Measurements from ENCODE around the gene EDC3. TPM values are rescaled to one million over a fixed set of nuclear protein-coding genes. Genes with fewer than 3 reads are reported as not detected.

The EDC3 gene
- total and polyA plus RNA-seq, 2 of the 4 experiments (the other 2 are of a cell fraction) = 16.8 to 38.0 TPM

- intact Hi-C loops (cut with micrococcal nuclease) = no loop called here
- H2AK5ac ChIP-seq (ENCODE audit: low read depth, low read length) = no peak overlapping the region
- H3K23ac ChIP-seq (ENCODE audit: low read depth, low read length) = no peak overlapping the region
- no peak overlapping the region for H4K5ac ChIP-seq (ENCODE audit: low read depth, low read length)
- no peak overlapping the region for H3K18ac ChIP-seq (ENCODE audit: low read depth, low read length)
- TF ChIP-seq CHD1 (IDR thresholded peaks at IDR 0.05; ENCODE audit: low read depth, low read length) (no peak), NFE2L2 (IDR thresholded peaks at IDR 0.05; ENCODE audit: low read depth, low read length) (no peak), FOS (IDR thresholded peaks at IDR 0.05; ENCODE audit: low read depth, low read length) (no peak), CEBPB (IDR thresholded peaks at IDR 0.05; ENCODE audit: low read depth, low read length) (no peak), POLR2A (IDR thresholded peaks at IDR 0.05; ENCODE audit: low read depth, low read length) (no peak), SMC3 (IDR thresholded peaks at IDR 0.05; ENCODE audit: low read depth, low read length) (no peak), MAZ (IDR thresholded peaks at IDR 0.05; ENCODE audit: borderline replicate concordance, low read depth, low read length) (no peak), RAD21 (IDR thresholded peaks at IDR 0.05; ENCODE audit: low read length) (no peak), MAFK (IDR thresholded peaks at IDR 0.05; ENCODE audit: low read depth, low read length) (no peak), ELK1 (IDR thresholded peaks at IDR 0.05; ENCODE audit: borderline replicate concordance, low read depth, low read length) (no peak), CTCF (conservative IDR thresholded peaks at IDR 0.05; ENCODE audit: low read depth, low read length) (no peak), BHLHE40 (IDR thresholded peaks at IDR 0.05; ENCODE audit: low read depth, low read length) (no peak), RFX5 (IDR thresholded peaks at IDR 0.05; ENCODE audit: low read depth, low read length) (no peak), RCOR1 (IDR thresholded peaks at IDR 0.05; ENCODE audit: insufficient replicate concordance, low read length) (no peak), USF2 (IDR thresholded peaks at IDR 0.05; ENCODE audit: low read depth, low read length) (no peak), MXI1 (IDR thresholded peaks at IDR 0.05; ENCODE audit: borderline replicate concordance, low read depth, low read length) (no peak)
- H2BK5ac ChIP-seq (ENCODE audit: low read depth, low read length, poor library complexity, severe bottlenecking) = no peak overlapping the region
- no peak overlapping the region for H3K4me2 ChIP-seq (ENCODE audit: low read depth, low read length)
- H2AFZ ChIP-seq (replicated peaks; ENCODE audit: low read length, poor library complexity) = no peak overlapping the region
- 100% methylated on average over 1 of the region's 2 CpGs; no CpG with 5 or more reads in 1 of the 2 experiments for WGBS, 2 experiments (ENCODE audit: extremely low coverage in 2 of 2, insufficient read length in 1 of 2)
- H2AK9ac ChIP-seq (replicated peaks; ENCODE audit: low read depth, low read length, poor library complexity) = no peak overlapping the region
- ChIA-PET CTCF (interaction anchor here (0.6 to 2.4 kb wide), 2 partner anchors 136 to 976 kb away, joined by 3 to 21 read pairs; no protein-coding TSS in a partner anchor), POLR2A (ENCODE audit: unreplicated experiment) (no interaction called here)
- dilution Hi-C loops (cut with HindIII; ENCODE audit: low sequenced_read_pairs, unreplicated experiment) = no loop called here
- H3K4me3 ChIP-seq (ENCODE audit: insufficient read depth, low read depth, low read length) = no peak overlapping the region
- H3K36me3 ChIP-seq (ENCODE audit: control insufficient read depth, insufficient read depth, low read length) = peaks cover 64% of the 10 kb centered on the region
- no peak overlapping the region for H3K27ac ChIP-seq (ENCODE audit: insufficient read depth, low read length)
- H3K9ac ChIP-seq (ENCODE audit: low read depth, low read length) = no peak overlapping the region
- H3K9me1 ChIP-seq (ENCODE audit: insufficient read depth, low read length) = no peaks in the 10 kb centered on the region
- no peak overlapping the region for H2BK120ac ChIP-seq (ENCODE audit: low read depth, low read length)
- H3K27me3 ChIP-seq (ENCODE audit: control insufficient read depth, insufficient read depth, low read length) = no peaks in the 10 kb centered on the region
- in situ Hi-C loops (cut with MboI; ENCODE audit: low sequenced_read_pairs) = no loop called here
- no peak overlapping the region for H4K8ac ChIP-seq (ENCODE audit: low read depth in 2 of 2, low read length in 2 of 2)
- no TSS peak for BruUV-seq (replicated peaks)
- no peak overlapping the region for H3K56ac ChIP-seq (ENCODE audit: extremely low read depth, insufficient read depth, low read length)
- no peak overlapping the region for H2BK20ac ChIP-seq (ENCODE audit: low read depth, low read length)
- H3K9me3 ChIP-seq (ENCODE audit: control insufficient read depth, insufficient read depth, low read length) = no peaks in the 10 kb centered on the region
- DNase-seq (no peak), ATAC-seq (ENCODE audit: low read depth) (no peak)
- H2BK15ac ChIP-seq (ENCODE audit: low read depth, low read length) = no peak overlapping the region
- H3K14ac ChIP-seq (replicated peaks; ENCODE audit: low read depth, low read length) = no peak overlapping the region
- peaks cover 0 to 13% of the 10 kb centered on the region in 2 experiments; a peak in 3 of 4 replicates for H3K79me1 ChIP-seq (ENCODE audit: low read depth in 1 of 2, low read length in 2 of 2)
- H3K4ac ChIP-seq (ENCODE audit: low read depth, low read length) = no peak overlapping the region
- peaks cover 34% of the 10 kb centered on the region for H4K20me1 ChIP-seq (ENCODE audit: insufficient read depth, low read length)
- H3K4me1 ChIP-seq (ENCODE audit: control insufficient read depth, insufficient read depth, low read length) = no peaks in the 10 kb centered on the region
- no peak overlapping the region for H4K91ac ChIP-seq (ENCODE audit: insufficient read depth, low read depth, low read length)
Measured at GRCh38 chr15:74633781-74634180, 62.0 kb downstream of the EDC3 start.

Measured in IMR-90 (cell line).